Heart left ventricle (tissue), 16 donors: ENCODE data around the gene HHAT. TPM values are rescaled to one million over a fixed set of nuclear protein-coding genes. Genes with fewer than 3 reads are reported as not detected.
"Not testable (repeated sequence)": the region's sequence is repeated elsewhere in the genome, so short reads cannot be mapped to it uniquely, and the experiment has no call there.

ENCODE experiments used
- ATAC-seq, 4 donors: fragments of 200-7000 bp; cut with Tn5 transposase; one replicate each; pipeline ENCODE4 v1.9.1; 2020 to 2022; ENCODE audit warnings: moderate library complexity in 4 of 4, mild to moderate bottlenecking in 3 of 4, moderate number of reproducible peaks in 1 of 4
- DNase-seq, 5 donors: peaks; one replicate each; pipeline ENCODE4 v3.0.0-alpha.2; 2020
- H3K27ac ChIP-seq, 12 donors: fragments of 200-600 bp; sonication (generic) in 4 of 12; one replicate each; pipeline versions ENCODE4 v1.5.0 to v1.8.0; 2016 to 2022; ENCODE audit warnings: mild to moderate bottlenecking in 2 of 12
- H3K27me3 ChIP-seq, 9 donors: fragments of 200-600 bp; sonication (generic) in 2 of 9; one replicate each; pipeline versions ENCODE4 v1.5.1 to v1.8.0; 2016 to 2022; ENCODE audit warnings: mild to moderate bottlenecking in 3 of 9
- H3K36me3 ChIP-seq, 9 donors: fragments of 200-600 bp; sonication (generic) in 2 of 9; one replicate each; pipeline versions ENCODE4 v1.5.0 to v1.8.0; 2018 to 2022; ENCODE audit warnings: mild to moderate bottlenecking in 2 of 9
- H3K4me1 ChIP-seq, 12 donors: fragments of 200-600 bp; sonication (generic) in 4 of 12; one replicate each; pipeline versions ENCODE4 v1.5.0 to v1.8.0; 2016 to 2022; ENCODE audit warnings: mild to moderate bottlenecking in 3 of 12
- H3K4me3 ChIP-seq, 12 donors: fragments of 200-600 bp; sonication (generic) in 4 of 12; one replicate each; pipeline versions ENCODE4 v1.5.0 to v1.8.0; 2017 to 2022; ENCODE audit warnings: mild to moderate bottlenecking in 9 of 12, moderate library complexity in 4 of 12
- H3K9me3 ChIP-seq, 12 donors: fragments of 200-600 bp; sonication (generic) in 4 of 12; one replicate each; pipeline versions ENCODE4 v1.5.0 to v1.8.0; 2016 to 2022; ENCODE audit warnings: mild to moderate bottlenecking in 1 of 12
- POLR2A ChIP-seq, 2 donors: fragments of 450-650 bp; IDR thresholded peaks; one replicate each; pipeline ENCODE4 v1.6.1; 2017; ENCODE audit warnings: antibody characterized with exemption in 2 of 2, mild to moderate bottlenecking in 2 of 2, moderate library complexity in 2 of 2
- WGBS, 4 donors: extraction: QIAGEN DNeasy Blood & Tissue Kit in 2 of 4; methylation state at CpG; one replicate each; pipeline versions ENCODE4 v1.1.5 to v1.1.7; 2013 to 2018; 5-methylcytosine and 5-hydroxymethylcytosine counted together
- intact Hi-C, 10 donors: fragments of 100-400 bp; cut with DNase I; formaldehyde crosslinking; loops; one replicate each; pipeline versions ENCODE4 v1.11.1 to v1.14.2; 2022
- polyA plus RNA-seq, 2 donors: library from polyadenylated mRNA; stranded (reverse); fragments of 200-250 nt; gene quantifications; one replicate each; pipeline ENCODE4 v1.2.3, GENCODE V29; 2013
- total RNA-seq, 9 donors: library from RNA; depleted of rRNA in 2 of 9; stranded (reverse); fragments of >200 nt in 2 of 9; fragmentation: NEBNext Ultra II Directional in 3 of 9; extraction: Animal tissue kit (Norgen Biotek cat#: 25700) in 3 of 9; gene quantifications; one replicate each; pipeline versions ENCODE4 v1.1.0 to v1.2.4, GENCODE V29; 2016 to 2023
- TF ChIP-seq, protein P1 (sequence below), 12 donors: fragments of 200-600 bp; sonication (generic) in 4 of 12; IDR thresholded peaks; one replicate each; pipeline versions ENCODE4 v1.5.0 to v1.8.0; 2018 to 2022; ENCODE audit warnings: antibody characterized with exemption in 12 of 12, mild to moderate bottlenecking in 5 of 12
- donor health status: ischemic (EF 13 %, LVEDD 7.1; RV severe dilation, severe dysfunction).
- donor health status: healthy with polysubstance abuse.
- donor health status: DM: no; HTN: yes; CAD: no.
- donor health status: DM: no; HTN: no; CAD: no.
- donor health status: ischemic (EF 25% LVEDD 6.9; RV normal size, moderate dysfunction).
- donor health status: ischemic (EF 25% LVEDD 5.7; RV mildly dilated, moderate dysfunction).
- donor health status: healthy.
- donor health status: DM: yes; HTN: yes; CAD: no.
- donor health status: ischemic (EF 35%, LVEDD 5.7; RV mildly dilated, moderate dysfunction).
- donor health status: nonischemic (EF 11% LVEDD 7.7; RV severe dilation, severe dysfunction).
- donor health status: DM: yes; HTN: yes; CAD: no.
- donor health status: PGD.
- donor health status: ischemic (EF 29% LVEDD 5.4; RV normal size, mild dysfunction).
- donor health status: nonischemic (EF 23%, LVEDD 6.1; RV moderate dilation, normal function).

Gene HHAT
- total and polyA plus RNA-seq, 11 donors = 0.98 to 4.7 (median 2.8) TPM

DNA sequence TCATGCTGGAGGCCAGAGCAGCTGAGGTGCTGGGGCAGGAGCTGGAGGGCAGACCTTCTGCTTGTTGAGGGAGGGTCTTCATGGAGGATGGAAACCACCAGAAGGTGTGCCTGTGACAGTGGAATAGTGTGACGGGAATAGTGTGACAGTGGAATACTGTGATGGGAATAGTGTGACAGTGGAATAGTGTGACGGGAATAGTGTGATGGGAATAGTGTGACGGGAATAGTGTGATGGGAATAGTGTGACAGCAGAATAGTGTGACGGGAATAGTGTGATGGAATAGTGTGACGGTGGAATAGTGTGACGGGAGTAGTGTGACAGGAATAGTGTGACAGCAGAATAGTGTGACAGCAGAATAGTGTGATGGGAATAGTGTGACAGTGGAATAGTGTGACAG, 325.1 kb downstream of the HHAT start:
- H3K4me1 ChIP-seq = no peaks in the 10 kb centered on the region
- intact Hi-C loops = no loop called here
- no peaks in the 10 kb centered on the region for H3K27me3 ChIP-seq
- 46 to 67% (median 58%) methylated on average over 6 of the region's 6 CpGs for WGBS, 4 donors
- H3K27ac ChIP-seq = no peak overlapping the region
- DNase-seq = no peak
- H3K4me3 ChIP-seq = no peak overlapping the region
- H3K9me3 ChIP-seq = no peaks in the 10 kb centered on the region
- ATAC-seq = peak in 3 of 4 donors; percentile 43 to 73 (median 60)
- TF ChIP-seq, protein P1, sequence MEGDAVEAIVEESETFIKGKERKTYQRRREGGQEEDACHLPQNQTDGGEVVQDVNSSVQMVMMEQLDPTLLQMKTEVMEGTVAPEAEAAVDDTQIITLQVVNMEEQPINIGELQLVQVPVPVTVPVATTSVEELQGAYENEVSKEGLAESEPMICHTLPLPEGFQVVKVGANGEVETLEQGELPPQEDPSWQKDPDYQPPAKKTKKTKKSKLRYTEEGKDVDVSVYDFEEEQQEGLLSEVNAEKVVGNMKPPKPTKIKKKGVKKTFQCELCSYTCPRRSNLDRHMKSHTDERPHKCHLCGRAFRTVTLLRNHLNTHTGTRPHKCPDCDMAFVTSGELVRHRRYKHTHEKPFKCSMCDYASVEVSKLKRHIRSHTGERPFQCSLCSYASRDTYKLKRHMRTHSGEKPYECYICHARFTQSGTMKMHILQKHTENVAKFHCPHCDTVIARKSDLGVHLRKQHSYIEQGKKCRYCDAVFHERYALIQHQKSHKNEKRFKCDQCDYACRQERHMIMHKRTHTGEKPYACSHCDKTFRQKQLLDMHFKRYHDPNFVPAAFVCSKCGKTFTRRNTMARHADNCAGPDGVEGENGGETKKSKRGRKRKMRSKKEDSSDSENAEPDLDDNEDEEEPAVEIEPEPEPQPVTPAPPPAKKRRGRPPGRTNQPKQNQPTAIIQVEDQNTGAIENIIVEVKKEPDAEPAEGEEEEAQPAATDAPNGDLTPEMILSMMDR (IDR thresholded peaks at IDR 0.05) = no peak
- no peak for TF ChIP-seq POLR2A (IDR thresholded peaks at IDR 0.05)
- H3K36me3 ChIP-seq = no peaks in the 10 kb centered on the region

DNA sequence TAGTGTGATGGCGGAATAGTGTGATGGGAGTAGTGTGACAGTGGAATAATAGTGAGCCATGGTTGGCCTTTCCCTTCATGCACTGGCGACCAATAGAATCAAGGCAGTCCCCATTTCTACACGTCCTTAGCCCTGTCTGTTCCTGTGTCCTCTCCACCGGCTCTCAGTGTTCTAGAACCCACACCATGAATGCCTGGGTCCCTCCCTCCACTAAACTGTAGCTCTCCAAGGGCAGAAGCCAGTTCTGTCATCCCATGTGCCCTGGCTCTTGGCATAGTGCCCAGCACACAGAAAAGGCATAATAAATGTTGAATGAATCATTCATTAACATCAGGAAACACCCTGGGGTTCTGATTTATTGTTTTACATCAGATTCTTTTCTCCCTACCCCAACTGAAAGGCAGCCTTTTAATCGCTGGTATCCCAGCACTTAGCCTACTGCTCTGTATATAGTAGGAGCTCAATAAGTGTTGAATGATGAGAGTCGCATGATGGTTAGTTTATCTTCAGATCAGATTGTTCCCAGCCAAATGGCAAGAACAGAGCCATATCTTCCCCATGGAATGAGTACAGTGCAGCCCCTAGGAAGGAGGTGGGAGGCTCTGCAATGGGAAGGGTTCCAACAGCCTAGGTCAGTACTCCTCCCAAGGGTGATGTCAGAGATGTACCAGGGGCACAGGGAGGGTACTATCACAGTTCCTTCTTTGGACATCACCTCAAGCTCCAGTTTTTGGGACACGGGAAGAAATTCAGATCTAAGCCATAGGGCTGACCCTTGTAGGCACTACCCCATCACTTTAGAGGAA, 325.7 kb downstream of the HHAT start:
- Histone ChIP-seq H3K36me3 (no peaks in the 10 kb centered on the region), H3K4me1 (no peaks in the 10 kb centered on the region), H3K27me3 (no peaks in the 10 kb centered on the region), H3K4me3 (no peak overlapping the region), H3K9me3 (no peaks in the 10 kb centered on the region), H3K27ac (no peak overlapping the region)
- intact Hi-C loops = no loop called here
- no peak for TF ChIP-seq POLR2A (IDR thresholded peaks at IDR 0.05)
- TF ChIP-seq, protein P1 (IDR thresholded peaks at IDR 0.05) = no peak
- DNase-seq (no peak), ATAC-seq (no peak)
- 79 to 91% (median 83%) methylated on average over 7 of the region's 7 CpGs for WGBS, 4 donors

DNA sequence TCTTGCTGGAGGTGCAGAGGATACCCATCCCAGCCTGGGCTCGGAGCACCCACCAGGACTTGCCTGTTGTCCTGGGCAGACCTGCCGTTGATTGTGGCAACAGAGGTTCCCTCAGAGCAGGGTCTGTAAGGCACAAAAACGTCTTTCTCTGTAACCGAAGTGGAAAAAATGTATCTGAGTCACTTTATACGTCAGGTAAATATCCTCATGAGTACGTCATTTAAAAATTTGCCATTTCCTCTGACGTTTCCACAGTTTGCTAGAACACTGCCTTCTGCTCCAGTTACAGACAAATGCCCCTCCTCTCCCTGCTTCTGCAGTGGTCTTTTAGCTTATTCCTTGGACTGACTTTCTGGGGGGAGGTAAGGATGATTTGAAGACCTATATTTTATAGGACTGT, 326.8 kb downstream of the HHAT start:
- Histone ChIP-seq H3K9me3 (no peaks in the 10 kb centered on the region), H3K27me3 (no peaks in the 10 kb centered on the region), H3K36me3 (no peaks in the 10 kb centered on the region), H3K4me1 (no peaks in the 10 kb centered on the region), H3K4me3 (no peak overlapping the region), H3K27ac (no peak overlapping the region)
- 82 to 90% (median 83%) methylated on average over 7 of the region's 7 CpGs for WGBS, 4 donors
- intact Hi-C loops = no loop called here
- no peak for DNase-seq
- ATAC-seq = no peak
- no peak for TF ChIP-seq POLR2A (IDR thresholded peaks at IDR 0.05)
- TF ChIP-seq, protein P1 (IDR thresholded peaks at IDR 0.05) = no peak

DNA sequence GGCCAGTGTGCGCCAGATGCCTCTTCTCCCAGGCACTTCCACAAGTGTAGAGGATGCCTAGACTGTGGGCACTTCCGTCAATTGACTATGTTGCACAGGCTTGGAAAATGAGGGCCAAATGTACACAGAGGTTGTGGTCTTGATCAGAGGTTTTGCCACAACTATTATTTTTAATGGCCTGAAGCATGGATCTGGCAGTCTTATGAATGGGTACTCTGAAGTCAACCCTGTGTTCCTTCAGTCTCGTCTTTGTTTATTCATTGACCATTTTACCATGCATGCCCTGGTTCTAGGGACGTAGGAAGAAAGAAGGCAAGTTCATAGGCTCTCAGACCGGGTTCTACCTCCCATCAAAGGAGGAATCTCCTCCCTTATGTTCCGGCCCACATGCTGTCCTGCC, 329.1 kb downstream of the HHAT start:
- no peak for TF ChIP-seq POLR2A (IDR thresholded peaks at IDR 0.05)
- TF ChIP-seq, protein P1 (IDR thresholded peaks at IDR 0.05) = no peak
- Histone ChIP-seq H3K4me3 (no peak overlapping the region), H3K4me1 (no peaks in the 10 kb centered on the region), H3K27me3 (no peaks in the 10 kb centered on the region), H3K9me3 (peaks cover 0 to 6% (median 0%) of the 10 kb centered on the region in 12 donors), H3K36me3 (no peaks in the 10 kb centered on the region), H3K27ac (no peak overlapping the region)
- WGBS, 4 donors = 91 to 95% (median 93%) methylated on average over 6 of the region's 6 CpGs
- intact Hi-C loops = no loop called here
- DNase-seq = no peak
- ATAC-seq = no peak

DNA sequence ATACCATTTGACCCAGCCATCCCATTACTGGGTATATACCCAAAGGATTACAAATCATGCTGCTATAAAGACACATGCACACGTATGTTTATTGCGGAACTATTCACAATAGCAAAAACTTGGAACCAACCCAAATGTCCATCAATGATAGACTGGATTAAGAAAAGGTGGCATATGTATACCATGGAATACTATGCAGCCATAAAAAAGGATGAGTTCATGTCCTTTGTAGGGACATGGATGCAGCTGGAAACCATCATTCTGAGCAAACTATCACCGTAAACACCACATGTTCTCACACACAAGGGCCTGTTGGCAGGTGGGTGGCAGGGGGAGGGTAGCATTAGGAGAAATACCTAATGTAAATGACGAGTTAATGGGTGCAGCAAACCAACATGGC, 332.8 kb downstream of the HHAT start:
- ATAC-seq, H3K4me3 ChIP-seq, intact Hi-C loops, H3K27ac ChIP-seq, H3K36me3 ChIP-seq, H3K9me3 ChIP-seq, H3K27me3 ChIP-seq, DNase-seq: not testable (repeated sequence)
- H3K4me1 ChIP-seq = peaks cover 0 to 11% (median 0%) of the 10 kb centered on the region in 12 donors
- WGBS, 4 donors = 92 to 98% (median 94%) methylated on average over 4 of the region's 4 CpGs
